Inflammatory macrophage treated with lipopolysaccharide for 1 hour (primary cell): ENCODE data around the gene TBX2.

Source experiments
- DNase-seq, 2 donors: peaks; one replicate each; pipeline ENCODE4 v3.0.0-alpha.2; 2020 to 2022

The TBX2 gene

GRCh38 chr17:61403801-61404662 is 4.4 kb downstream of the TBX2 start:
- no peak for DNase-seq

- no peak for DNase-seq
These were observed 4.9 kb downstream of the TBX2 start for GRCh38 chr17:61404663-61404912.

- no peak for DNase-seq
These were observed 5.5 kb downstream of the TBX2 start for GRCh38 chr17:61404913-61405685.

GRCh38 chr17:61405686-61406536 is 6.3 kb downstream of the TBX2 start:
- no peak for DNase-seq

- DNase-seq: no peak
These were observed 6.8 kb downstream of the TBX2 start for GRCh38 chr17:61406537-61406845.

GRCh38 chr17:61406971-61407911 is 7.6 kb downstream of the TBX2 start:
- DNase-seq: no peak

GRCh38 chr17:61408151-61409041 is 8.8 kb downstream of the TBX2 start:
- no peak for DNase-seq

GRCh38 chr17:61409301-61410112 is 9.9 kb downstream of the TBX2 start:
- DNase-seq: peak; percentile 26 to 66

- DNase-seq: peak in 1 of 2 donors; percentile 61
These were observed 10.7 kb downstream of the TBX2 start for GRCh38 chr17:61410141-61411010.

- DNase-seq: no peak
These were observed 11.3 kb downstream of the TBX2 start for GRCh38 chr17:61411011-61411260.

GRCh38 chr17:61411261-61412142 is 11.9 kb downstream of the TBX2 start:
- DNase-seq: no peak

- DNase-seq: peak; percentile 52 to 87
These were observed 12.7 kb downstream of the TBX2 start for GRCh38 chr17:61412143-61412859.

- no peak for DNase-seq
These were observed 13.4 kb downstream of the TBX2 start for GRCh38 chr17:61412860-61413660.

GRCh38 chr17:61413661-61414126 is 14.1 kb downstream of the TBX2 start:
- DNase-seq: no peak

- no peak for DNase-seq
These were observed 14.7 kb downstream of the TBX2 start for GRCh38 chr17:61414141-61414935.

GRCh38 chr17:61414936-61415251 is 15.3 kb downstream of the TBX2 start:
- DNase-seq: no peak
